Stimulated activated CD4-positive, alpha-beta T cell treated with anti-CD3 and anti-CD28 coated beads, Interleukin-1b, Interleukin-23, amount 100 ng/mL, for 1 hour (primary cell): Measurements from ENCODE around the gene CRIM1.

Experiments used
- DNase-seq, 2 donors: peaks; one replicate each; pipeline ENCODE4 v3.0.0-alpha.2; 2020; ENCODE audit warnings: low read depth in 2 of 2

The CRIM1 gene

GRCh38 chr2:36455788-36456187 lies 100.2 kb downstream of the CRIM1 start:
- DNase-seq, result no peak

GRCh38 chr2:36456227-36457175 lies 100.9 kb downstream of the CRIM1 start:
- DNase-seq, result no peak

GRCh38 chr2:36458106-36458505 lies 102.5 kb downstream of the CRIM1 start:
- no peak for DNase-seq

- DNase-seq, result no peak
Observed at GRCh38 chr2:36459725-36460137, 104.2 kb downstream of the CRIM1 start.

GRCh38 chr2:36461039-36461681 lies 105.6 kb downstream of the CRIM1 start:
- DNase-seq, result no peak

GRCh38 chr2:36462311-36462935 lies 106.8 kb downstream of the CRIM1 start:
- no peak for DNase-seq

- DNase-seq, result no peak
Observed at GRCh38 chr2:36463365-36463764, 107.8 kb downstream of the CRIM1 start.

GRCh38 chr2:36464006-36464721 lies 108.6 kb downstream of the CRIM1 start:
- no peak for DNase-seq

GRCh38 chr2:36466135-36466534 lies 110.6 kb downstream of the CRIM1 start:
- no peak for DNase-seq

GRCh38 chr2:36468463-36469105 lies 113.0 kb downstream of the CRIM1 start:
- no peak for DNase-seq

GRCh38 chr2:36469106-36469477 lies 113.5 kb downstream of the CRIM1 start:
- no peak for DNase-seq

- DNase-seq, result no peak
Observed at GRCh38 chr2:36469710-36470109, 114.1 kb downstream of the CRIM1 start.

- no peak for DNase-seq
Observed at GRCh38 chr2:36473230-36473629, 117.7 kb downstream of the CRIM1 start.

GRCh38 chr2:36476411-36476810 lies 120.8 kb downstream of the CRIM1 start:
- no peak for DNase-seq

- DNase-seq, result no peak
Observed at GRCh38 chr2:36477315-36477714, 121.7 kb downstream of the CRIM1 start.

- no peak for DNase-seq
Observed at GRCh38 chr2:36477746-36478145, 122.2 kb downstream of the CRIM1 start.

- DNase-seq, result no peak
Observed at GRCh38 chr2:36478332-36478738, 122.8 kb downstream of the CRIM1 start.

- DNase-seq, result no peak
Observed at GRCh38 chr2:36478999-36479398, 123.4 kb downstream of the CRIM1 start.

GRCh38 chr2:36479406-36479805 lies 123.8 kb downstream of the CRIM1 start:
- no peak for DNase-seq

GRCh38 chr2:36480028-36480427 lies 124.5 kb downstream of the CRIM1 start:
- no peak for DNase-seq

- DNase-seq, result no peak
Observed at GRCh38 chr2:36480636-36481035, 125.1 kb downstream of the CRIM1 start.
